GM18507 (cell line): ENCODE results near the gene CSMD2.

ENCODE experiments used
- DNase-seq: peaks from one replicate; pipeline ENCODE4 v3.0.0; 2011; ENCODE audit warnings: low read depth; ENCODE audit not compliant: insufficient read length; ENCODE audit errors: extremely low spot score
- FAIRE-seq: peaks from 2 replicates; lab custom pipeline; 2011; peaks lifted over from hg19 to GRCh38; lab: Jason Lieb, UNC

Gene CSMD2

GRCh38 chr1:33716976-33717688 lies 447.9 kb downstream of the CSMD2 start:
- FAIRE-seq (no peak), DNase-seq (no peak)

- no peak for FAIRE-seq
- DNase-seq: no peak
Measured at GRCh38 chr1:33715195-33715811, 449.7 kb downstream of the CSMD2 start.

GRCh38 chr1:33714421-33714820 lies 450.6 kb downstream of the CSMD2 start:
- FAIRE-seq (no peak), DNase-seq (no peak)

GRCh38 chr1:33713058-33713877 lies 451.8 kb downstream of the CSMD2 start:
- FAIRE-seq: no peak
- no peak for DNase-seq

- no peak for FAIRE-seq
- no peak for DNase-seq
Measured at GRCh38 chr1:33712186-33712585, 452.8 kb downstream of the CSMD2 start.

- no peak for DNase-seq
- FAIRE-seq: no peak
Measured at GRCh38 chr1:33711511-33711910, 453.5 kb downstream of the CSMD2 start.

- no peak for FAIRE-seq
Measured at GRCh38 chr1:33710967-33711366, 454.1 kb downstream of the CSMD2 start.

GRCh38 chr1:33709783-33710718 lies 455.0 kb downstream of the CSMD2 start:
- FAIRE-seq: no peak
- DNase-seq: no peak

More at GRCh38 chr1:33710967-33711366, 454.1 kb downstream of the CSMD2 start:
- DNase-seq: no peak

GRCh38 chr1:33709174-33709782 lies 455.8 kb downstream of the CSMD2 start:
- FAIRE-seq: no peak

GRCh38 chr1:33706634-33707255 lies 458.3 kb downstream of the CSMD2 start:
- no peak for DNase-seq
- FAIRE-seq: no peak

More at GRCh38 chr1:33709174-33709782, 455.8 kb downstream of the CSMD2 start:
- no peak for DNase-seq

GRCh38 chr1:33703464-33703863 lies 461.6 kb downstream of the CSMD2 start:
- FAIRE-seq: no peak

GRCh38 chr1:33698361-33699035 lies 466.5 kb downstream of the CSMD2 start:
- DNase-seq: no peak
- no peak for FAIRE-seq

More at GRCh38 chr1:33703464-33703863, 461.6 kb downstream of the CSMD2 start:
- DNase-seq: no peak

- no peak for FAIRE-seq
- DNase-seq: no peak
Measured at GRCh38 chr1:33697816-33698215, 467.2 kb downstream of the CSMD2 start.

- FAIRE-seq (no peak), DNase-seq (no peak)
Measured at GRCh38 chr1:33696962-33697361, 468.1 kb downstream of the CSMD2 start.

GRCh38 chr1:33696311-33696710 lies 468.7 kb downstream of the CSMD2 start:
- FAIRE-seq (no peak), DNase-seq (no peak)

- DNase-seq (no peak), FAIRE-seq (no peak)
Measured at GRCh38 chr1:33692206-33693188, 472.5 kb downstream of the CSMD2 start.

- DNase-seq: no peak
- no peak for FAIRE-seq
Measured at GRCh38 chr1:33687000-33687399, 478.0 kb downstream of the CSMD2 start.
